ENCODE results near the gene HOXD10.

Gene HOXD10

DNA sequence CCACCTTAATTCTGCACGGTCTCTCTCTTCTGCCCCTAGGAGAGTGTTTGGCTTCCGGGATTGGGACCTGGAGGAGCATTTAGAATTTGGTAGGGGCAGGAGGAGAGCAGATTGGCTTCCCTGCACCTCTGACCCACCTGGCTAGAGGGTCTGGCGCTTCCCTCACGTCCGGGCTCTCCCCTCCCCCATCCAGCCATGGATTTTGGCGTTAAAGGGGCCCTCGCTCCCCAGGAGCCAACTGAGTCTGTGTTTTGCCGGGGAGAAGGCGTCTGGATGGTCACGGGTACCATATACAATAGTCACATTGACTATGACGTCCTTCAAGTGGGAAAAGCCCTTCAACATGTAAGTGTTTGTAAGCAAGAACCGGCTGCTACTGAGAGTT lies 47.1 kb downstream of the HOXD10 start:
- Histone ChIP-seq H3K27me3 (ENCODE audit: control insufficient read depth in 5 of 5, insufficient read depth in 4 of 5, low read length in 5 of 5) (peaks cover 2 to 36% (median 6%) of the 10 kb centered on the region in 5 donors), H3K27ac (ENCODE audit: low read depth, low read length) (no peak overlapping the region)

DNA sequence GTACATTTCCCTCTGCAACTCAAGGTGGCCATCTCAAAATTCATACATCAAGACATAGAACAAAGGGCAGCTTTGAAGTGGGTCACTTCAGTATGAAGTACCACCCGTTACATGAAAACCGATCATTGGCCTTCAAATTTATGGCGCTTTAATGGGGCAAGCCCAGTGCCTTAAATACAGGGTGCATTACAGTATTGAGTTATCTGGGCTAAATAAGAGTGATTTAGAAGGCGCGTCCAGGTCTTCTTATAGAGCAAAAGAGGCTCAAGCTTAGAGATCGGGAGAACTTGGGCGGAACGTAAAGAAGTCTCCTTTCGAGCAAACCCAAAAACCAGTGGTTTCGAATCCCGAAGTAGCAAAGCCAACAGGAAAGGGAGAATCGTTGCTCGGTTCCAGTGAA lies 47.6 kb downstream of the HOXD10 start:
- Histone ChIP-seq H3K4me1 (ENCODE audit: control insufficient read depth in 5 of 5, insufficient read depth in 5 of 5, low read length in 5 of 5) (peaks cover 0 to 23% (median 12%) of the 10 kb centered on the region in 5 donors), H3K9ac (ENCODE audit: low read length in 5 of 5) (no peak overlapping the region), H3K27me3 (ENCODE audit: control insufficient read depth in 5 of 5, insufficient read depth in 4 of 5, low read length in 5 of 5) (peaks cover 2 to 35% (median 6%) of the 10 kb centered on the region in 5 donors), H3K9me3 (ENCODE audit: control insufficient read depth in 5 of 5, low read length in 5 of 5) (no peaks in the 10 kb centered on the region), H3K36me3 (ENCODE audit: control insufficient read depth in 5 of 5, insufficient read depth in 5 of 5, low read length in 5 of 5) (peaks cover 0 to 3% (median 2%) of the 10 kb centered on the region in 5 donors), H3K4me3 (ENCODE audit: low read depth in 1 of 5, low read length in 5 of 5) (no peak overlapping the region), H3K27ac (ENCODE audit: low read depth, low read length) (no peak overlapping the region)

More for the DNA sequence above, 47.1 kb downstream of the HOXD10 start:
- Histone ChIP-seq H3K4me3 (ENCODE audit: low read depth in 1 of 5, low read length in 5 of 5) (no peak overlapping the region), H3K4me1 (ENCODE audit: control insufficient read depth in 5 of 5, insufficient read depth in 5 of 5, low read length in 5 of 5) (peaks cover 0 to 23% (median 12%) of the 10 kb centered on the region in 5 donors), H3K9me3 (ENCODE audit: control insufficient read depth in 5 of 5, low read length in 5 of 5) (no peaks in the 10 kb centered on the region), H3K9ac (ENCODE audit: low read length in 5 of 5) (no peak overlapping the region), H3K36me3 (ENCODE audit: control insufficient read depth in 5 of 5, insufficient read depth in 5 of 5, low read length in 5 of 5) (peaks cover 0 to 3% (median 2%) of the 10 kb centered on the region in 5 donors)

DNA sequence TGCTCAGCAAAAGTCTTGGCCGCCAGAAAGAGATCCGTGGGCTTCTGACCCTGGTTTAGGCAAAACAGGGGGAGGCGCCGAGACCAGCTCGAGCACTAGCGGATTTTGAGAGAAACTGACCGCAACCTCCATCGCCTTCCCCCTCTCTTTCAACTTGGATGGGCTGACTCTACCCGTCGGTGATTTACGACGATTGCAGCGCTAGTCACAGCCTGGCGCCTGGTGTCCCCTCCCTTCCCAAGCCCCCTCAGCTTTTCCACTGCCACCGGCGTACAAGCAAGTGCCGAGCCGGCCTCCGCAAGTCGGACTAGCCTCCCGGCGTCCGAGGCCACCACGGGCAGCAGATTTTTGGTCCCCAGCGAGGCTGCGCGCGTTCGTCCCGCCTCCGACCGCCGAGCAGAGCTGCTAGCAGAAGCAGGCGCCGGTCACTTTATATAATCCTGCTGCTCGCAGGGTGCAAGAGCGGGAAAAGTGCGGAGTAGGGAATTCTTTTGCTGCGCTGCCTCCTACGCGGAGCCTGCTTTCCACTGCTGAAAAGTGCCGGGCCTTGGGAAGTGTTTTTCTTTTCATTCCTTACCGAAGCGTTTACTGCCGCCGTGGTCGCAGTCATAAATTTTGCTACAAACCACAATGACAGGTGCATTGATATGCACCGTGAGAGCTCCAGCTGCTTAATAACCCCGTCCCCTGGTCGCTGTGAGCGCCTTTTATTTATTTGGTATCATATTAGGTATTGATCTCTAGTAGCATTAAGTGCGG lies 48.2 kb downstream of the HOXD10 start:
- Histone ChIP-seq H3K27me3 (ENCODE audit: control insufficient read depth in 5 of 5, insufficient read depth in 4 of 5, low read length in 5 of 5) (peaks cover 2 to 31% (median 6%) of the 10 kb centered on the region in 5 donors), H3K27ac (ENCODE audit: low read depth, low read length) (no peak overlapping the region), H3K9ac (ENCODE audit: low read length in 5 of 5) (no peak overlapping the region), H3K4me3 (ENCODE audit: low read depth in 1 of 5, low read length in 5 of 5) (no peak overlapping the region), H3K4me1 (ENCODE audit: control insufficient read depth in 5 of 5, insufficient read depth in 5 of 5, low read length in 5 of 5) (peaks cover 0 to 17% (median 7%) of the 10 kb centered on the region in 5 donors), H3K36me3 (ENCODE audit: control insufficient read depth in 5 of 5, insufficient read depth in 5 of 5, low read length in 5 of 5) (peaks cover 0 to 3% (median 2%) of the 10 kb centered on the region in 5 donors), H3K9me3 (ENCODE audit: control insufficient read depth in 5 of 5, low read length in 5 of 5) (no peaks in the 10 kb centered on the region)

DNA sequence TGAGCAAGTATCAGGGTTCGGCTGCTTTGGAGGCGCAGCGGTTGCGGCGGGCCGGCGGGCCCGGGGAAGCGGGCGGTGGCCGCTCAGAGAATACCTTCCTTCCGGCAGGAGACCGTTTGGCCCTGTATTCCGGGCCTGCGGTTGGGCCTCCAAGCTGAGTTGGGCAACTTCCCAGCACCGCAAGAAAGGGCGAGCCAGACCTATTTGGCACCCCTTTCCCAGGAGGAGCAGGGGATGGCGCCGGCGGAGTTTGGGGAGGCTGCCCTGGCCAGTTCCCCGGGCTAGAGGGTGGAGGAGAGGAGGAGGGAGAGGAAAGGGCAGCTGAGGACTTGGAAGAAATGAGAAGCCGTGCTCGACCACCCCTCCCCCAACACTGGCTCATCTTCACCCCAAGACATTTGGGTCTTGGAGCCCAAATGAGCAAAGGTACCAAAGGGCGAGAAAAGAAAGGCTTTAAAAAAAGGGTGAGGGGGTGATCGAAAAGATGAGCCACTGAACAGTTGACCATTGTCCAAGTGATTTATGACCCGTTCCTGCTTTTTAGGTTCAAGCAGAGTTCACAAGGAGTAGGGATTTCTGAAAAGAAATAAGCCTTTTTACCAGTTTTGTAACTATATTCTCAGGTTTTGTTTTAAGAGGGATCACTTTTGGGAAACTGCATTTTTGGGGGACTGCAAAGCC lies 48.9 kb downstream of the HOXD10 start:
- peaks cover 0 to 10% (median 0%) of the 10 kb centered on the region in 5 donors for H3K4me1 ChIP-seq (ENCODE audit: control insufficient read depth in 5 of 5, insufficient read depth in 5 of 5, low read length in 5 of 5)
- peaks cover 0 to 28% (median 5%) of the 10 kb centered on the region in 5 donors for H3K27me3 ChIP-seq (ENCODE audit: control insufficient read depth in 5 of 5, insufficient read depth in 4 of 5, low read length in 5 of 5)
- H3K36me3 ChIP-seq (ENCODE audit: control insufficient read depth in 5 of 5, insufficient read depth in 5 of 5, low read length in 5 of 5), result peaks cover 0 to 3% (median 2%) of the 10 kb centered on the region in 5 donors
- no peak overlapping the region for H3K27ac ChIP-seq (ENCODE audit: low read depth, low read length)
- H3K4me3 ChIP-seq (ENCODE audit: low read depth in 1 of 5, low read length in 5 of 5), result no peak overlapping the region
- H3K9ac ChIP-seq (ENCODE audit: low read length in 5 of 5), result no peak overlapping the region
- H3K9me3 ChIP-seq (ENCODE audit: control insufficient read depth in 5 of 5, low read length in 5 of 5), result no peaks in the 10 kb centered on the region

DNA sequence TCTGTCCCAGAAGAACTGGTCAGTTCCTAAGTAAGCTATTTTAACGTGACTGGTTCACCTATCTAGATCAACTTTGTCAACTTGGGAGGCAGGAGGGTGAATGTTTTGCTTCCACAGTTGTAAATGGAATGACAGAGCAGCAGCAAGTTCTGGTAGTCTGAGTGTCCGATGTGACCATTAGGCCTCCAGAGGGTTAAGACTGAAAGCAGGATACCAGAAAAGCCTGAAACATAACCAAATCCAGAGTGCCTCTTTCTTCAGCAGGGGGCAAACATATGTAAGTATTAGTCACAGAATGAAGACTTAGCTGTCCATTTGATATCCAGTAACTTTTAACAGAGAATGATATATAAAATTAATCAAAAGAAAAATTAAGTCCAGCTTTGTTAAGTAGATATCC lies 49.7 kb downstream of the HOXD10 start:
- no peak overlapping the region for H3K4me3 ChIP-seq (ENCODE audit: low read depth in 1 of 5, low read length in 5 of 5)
- no peak overlapping the region for H3K9ac ChIP-seq (ENCODE audit: low read length in 5 of 5)
- no peak overlapping the region for H3K27ac ChIP-seq (ENCODE audit: low read depth, low read length)
- H3K36me3 ChIP-seq (ENCODE audit: control insufficient read depth in 5 of 5, insufficient read depth in 5 of 5, low read length in 5 of 5), result peaks cover 0 to 3% (median 2%) of the 10 kb centered on the region in 5 donors
- peaks cover 0 to 26% (median 5%) of the 10 kb centered on the region in 5 donors for H3K27me3 ChIP-seq (ENCODE audit: control insufficient read depth in 5 of 5, insufficient read depth in 4 of 5, low read length in 5 of 5)
- no peaks in the 10 kb centered on the region for H3K9me3 ChIP-seq (ENCODE audit: control insufficient read depth in 5 of 5, low read length in 5 of 5)
- H3K4me1 ChIP-seq (ENCODE audit: control insufficient read depth in 5 of 5, insufficient read depth in 5 of 5, low read length in 5 of 5), result peaks cover 0 to 8% (median 0%) of the 10 kb centered on the region in 5 donors

DNA sequence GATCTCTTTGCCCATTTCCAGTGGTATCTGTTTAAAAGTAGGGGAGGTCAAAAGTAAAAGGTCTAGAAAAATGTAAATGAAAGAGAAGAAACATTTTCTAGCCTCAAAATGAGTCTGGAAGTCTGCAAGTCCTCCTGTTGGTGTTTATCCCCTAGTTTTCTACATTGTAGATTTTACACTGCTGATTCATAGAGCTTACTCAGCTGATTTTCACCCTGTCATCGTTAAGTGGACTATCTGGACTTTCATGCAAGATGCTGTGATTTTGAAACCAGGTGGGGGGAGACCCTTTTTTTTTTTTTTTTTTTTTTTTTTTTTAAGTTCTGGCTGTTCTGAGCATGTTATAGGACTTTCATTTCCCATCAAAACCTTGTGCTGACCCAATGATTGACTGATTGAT lies 50.8 kb downstream of the HOXD10 start:
- Histone ChIP-seq H3K27me3 (ENCODE audit: control insufficient read depth in 5 of 5, insufficient read depth in 4 of 5, low read length in 5 of 5) (peaks cover under 1 to 28% (median 7%) of the 10 kb centered on the region in 5 donors), H3K4me1 (ENCODE audit: control insufficient read depth in 5 of 5, insufficient read depth in 5 of 5, low read length in 5 of 5) (peaks cover 0 to under 1% (median 0%) of the 10 kb centered on the region in 5 donors), H3K36me3 (ENCODE audit: control insufficient read depth in 5 of 5, insufficient read depth in 5 of 5, low read length in 5 of 5) (peaks cover 0 to 7% (median 3%) of the 10 kb centered on the region in 5 donors), H3K27ac (ENCODE audit: low read depth, low read length) (no peak overlapping the region), H3K9ac (ENCODE audit: low read length in 5 of 5) (no peak overlapping the region), H3K4me3 (ENCODE audit: low read depth in 1 of 5, low read length in 5 of 5) (no peak overlapping the region), H3K9me3 (ENCODE audit: control insufficient read depth in 5 of 5, low read length in 5 of 5) (no peaks in the 10 kb centered on the region)

DNA sequence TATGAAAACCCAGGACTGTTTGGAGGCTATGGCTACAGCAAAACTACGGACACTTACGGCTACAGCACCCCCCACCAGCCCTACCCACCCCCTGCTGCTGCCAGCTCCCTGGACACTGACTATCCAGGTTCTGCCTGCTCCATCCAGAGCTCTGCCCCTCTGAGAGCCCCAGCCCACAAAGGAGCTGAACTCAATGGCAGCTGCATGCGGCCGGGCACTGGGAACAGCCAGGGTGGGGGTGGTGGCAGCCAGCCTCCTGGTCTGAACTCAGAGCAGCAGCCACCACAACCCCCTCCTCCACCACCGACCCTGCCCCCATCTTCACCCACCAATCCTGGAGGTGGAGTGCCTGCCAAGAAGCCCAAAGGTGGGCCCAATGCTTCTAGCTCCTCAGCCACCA lies 52.6 kb downstream of the HOXD10 start:
- Histone ChIP-seq H3K27me3 (ENCODE audit: control insufficient read depth in 5 of 5, insufficient read depth in 4 of 5, low read length in 5 of 5) (peaks cover 3 to 28% (median 10%) of the 10 kb centered on the region in 5 donors), H3K9me3 (ENCODE audit: control insufficient read depth in 5 of 5, low read length in 5 of 5) (no peaks in the 10 kb centered on the region), H3K27ac (ENCODE audit: low read depth, low read length) (no peak overlapping the region), H3K36me3 (ENCODE audit: control insufficient read depth in 5 of 5, insufficient read depth in 5 of 5, low read length in 5 of 5) (peaks cover 0 to 5% (median 3%) of the 10 kb centered on the region in 5 donors), H3K4me1 (ENCODE audit: control insufficient read depth in 5 of 5, insufficient read depth in 5 of 5, low read length in 5 of 5) (peaks cover 0 to 2% (median 0%) of the 10 kb centered on the region in 5 donors), H3K9ac (ENCODE audit: low read length in 5 of 5) (no peak overlapping the region), H3K4me3 (ENCODE audit: low read depth in 1 of 5, low read length in 5 of 5) (no peak overlapping the region)
